Sigmoid colon (tissue), 7 donors: Measurements from ENCODE around the gene LCP2. TPM values are rescaled to one million over a fixed set of nuclear protein-coding genes. Genes with fewer than 3 reads are reported as not detected.
"Not testable (repeated sequence)": the region's sequence is repeated elsewhere in the genome, so short reads cannot be mapped to it uniquely, and the experiment has no call there.

ENCODE experiments used
- DNase-seq: peaks from one replicate; pipeline ENCODE4 v3.0.0-alpha.2; 2019
- H3K27ac ChIP-seq, 4 donors: fragments of 200-600 bp; sonication (generic); one replicate each; pipeline ENCODE4 v1.5.1; 2016 to 2019; ENCODE audit warnings: mild to moderate bottlenecking in 1 of 4
- H3K27me3 ChIP-seq, 3 donors: fragments of 200-600 bp; sonication (generic); one replicate each; pipeline ENCODE4 v1.5.1; 2019; ENCODE audit warnings: mild to moderate bottlenecking in 1 of 3
- H3K36me3 ChIP-seq, 4 donors: fragments of 200-600 bp; sonication (generic); one replicate each; pipeline ENCODE4 v1.5.1; 2016 to 2019
- H3K4me1 ChIP-seq, 4 donors: fragments of 200-600 bp; sonication (generic); one replicate each; pipeline ENCODE4 v1.5.1; 2017 to 2019
- H3K4me3 ChIP-seq, 4 donors: fragments of 200-600 bp; sonication (generic); one replicate each; pipeline ENCODE4 v1.5.1; 2017 to 2019; ENCODE audit warnings: mild to moderate bottlenecking in 2 of 4, moderate library complexity in 1 of 4
- H3K9me3 ChIP-seq, 4 donors: fragments of 200-600 bp in 3 of 4; sonication (generic) in 3 of 4; one replicate each; pipeline versions ENCODE4 v1.5.1 to v1.6.1; 2013 to 2019
- CTCF ChIP-seq, 4 experiments: fragments of 450-650 bp in 3 of 4; fragments of 200-600 bp in 1 of 4; IDR thresholded peaks; one replicate each; pipeline ENCODE4 v1.5.1; 2016 to 2019; ENCODE audit warnings: antibody characterized with exemption in 4 of 4, mild to moderate bottlenecking in 3 of 4, moderate library complexity in 2 of 4
- EP300 ChIP-seq, 4 donors: sonication (generic); formaldehyde crosslinking; IDR thresholded peaks; one replicate each; pipeline ENCODE4 v1.6.1; 2017; ENCODE audit warnings: antibody characterized with exemption in 4 of 4
- POLR2A ChIP-seq, 2 donors: fragments of 450-650 bp; IDR thresholded peaks; one replicate each; pipeline ENCODE4 v1.6.1; 2016; ENCODE audit warnings: antibody characterized with exemption in 2 of 2, mild to moderate bottlenecking in 2 of 2, moderate library complexity in 2 of 2
- POLR2AphosphoS5 ChIP-seq, 4 donors: sonication (generic); formaldehyde crosslinking; IDR thresholded peaks; one replicate each; pipeline ENCODE4 v1.6.1; 2017; ENCODE audit warnings: antibody characterized with exemption in 4 of 4
- WGBS, 2 donors: extraction: QIAGEN DNeasy Blood & Tissue Kit; methylation state at CpG; one replicate each; pipeline ENCODE4 v1.1.7; 2013; 5-methylcytosine and 5-hydroxymethylcytosine counted together
- intact Hi-C: fragments of 100-400 bp; cut with DNase I; formaldehyde crosslinking; loops from one replicate; pipeline ENCODE4 v1.15.1; 2023
- polyA plus RNA-seq, 3 donors: library from polyadenylated mRNA; stranded (reverse); fragments of 200-250 nt; gene quantifications; one replicate each; pipeline ENCODE4 v1.2.3, GENCODE V29; 2013
- total RNA-seq, 4 donors: library from RNA; depleted of rRNA; stranded (reverse); fragments of >200 nt; gene quantifications; one replicate each; pipeline ENCODE4 v1.1.0, GENCODE V29; 2016
- donor health status: healthy with polysubstance abuse.
- donor health status: Bipolar disorder and iron deficiency.
- donor health status: healthy.

Gene LCP2
- total and polyA plus RNA-seq, 7 donors = 5.4 to 22.3 (median 12.2) TPM

GRCh38 chr5:170249355-170249754 is 48.2 kb downstream of the LCP2 start:
- 67 to 77% methylated on average over 4 of the region's 4 CpGs for WGBS, 2 donors
- intact Hi-C loops = no loop called here
- Histone ChIP-seq H3K27ac (no peak overlapping the region), H3K9me3 (no peaks in the 10 kb centered on the region), H3K4me1 (no peaks in the 10 kb centered on the region), H3K4me3 (no peak overlapping the region), H3K36me3 (no peaks in the 10 kb centered on the region), H3K27me3 (no peaks in the 10 kb centered on the region)
- TF ChIP-seq POLR2AphosphoS5 (IDR thresholded peaks at IDR 0.05) (no peak), POLR2A (IDR thresholded peaks at IDR 0.05) (no peak)
- DNase-seq = no peak

- not testable (repeated sequence) for H3K9me3 ChIP-seq
These were observed 48.7 kb downstream of the LCP2 start for GRCh38 chr5:170248931-170249227.

GRCh38 chr5:170248172-170248930 is 49.2 kb downstream of the LCP2 start:
- Histone ChIP-seq H3K27ac (no peak overlapping the region), H3K27me3 (no peaks in the 10 kb centered on the region), H3K4me3 (no peak overlapping the region), H3K4me1 (no peaks in the 10 kb centered on the region), H3K36me3 (no peaks in the 10 kb centered on the region), H3K9me3 (no peaks in the 10 kb centered on the region)
- DNase-seq = no peak
- 59 to 65% methylated on average over 6 of the region's 6 CpGs for WGBS, 2 donors
- intact Hi-C loops = no loop called here
- TF ChIP-seq POLR2AphosphoS5 (IDR thresholded peaks at IDR 0.05) = no peak
- no peak for TF ChIP-seq CTCF (IDR thresholded peaks at IDR 0.05)
- TF ChIP-seq POLR2A (IDR thresholded peaks at IDR 0.05) = no peak
- no peak for TF ChIP-seq EP300 (IDR thresholded peaks at IDR 0.05)

More at GRCh38 chr5:170248931-170249227, 48.7 kb downstream of the LCP2 start:
- H3K4me1 ChIP-seq, H3K27ac ChIP-seq, H3K27me3 ChIP-seq, DNase-seq, intact Hi-C loops, H3K4me3 ChIP-seq, H3K36me3 ChIP-seq: not testable (repeated sequence)
- 78 to 93% methylated on average over 4 of the region's 4 CpGs for WGBS, 2 donors

GRCh38 chr5:170247363-170247762 is 50.2 kb downstream of the LCP2 start:
- Histone ChIP-seq H3K4me1 (no peaks in the 10 kb centered on the region), H3K27me3 (no peaks in the 10 kb centered on the region), H3K27ac (no peak overlapping the region), H3K4me3 (no peak overlapping the region), H3K9me3 (no peaks in the 10 kb centered on the region), H3K36me3 (no peaks in the 10 kb centered on the region)
- WGBS, 2 donors = 76 to 83% methylated on average over 2 of the region's 2 CpGs
- intact Hi-C loops = no loop called here
- TF ChIP-seq EP300 (IDR thresholded peaks at IDR 0.05) = no peak
- TF ChIP-seq POLR2A (IDR thresholded peaks at IDR 0.05) = no peak
- TF ChIP-seq CTCF (IDR thresholded peaks at IDR 0.05) = no peak
- TF ChIP-seq POLR2AphosphoS5 (IDR thresholded peaks at IDR 0.05) = no peak
- DNase-seq = no peak

- WGBS, 2 donors = 61 to 81% methylated on average over 4 of the region's 4 CpGs
- Histone ChIP-seq H3K9me3 (no peaks in the 10 kb centered on the region), H3K4me1 (no peaks in the 10 kb centered on the region), H3K36me3 (no peaks in the 10 kb centered on the region), H3K27me3 (no peaks in the 10 kb centered on the region), H3K27ac (no peak overlapping the region), H3K4me3 (no peak overlapping the region)
- intact Hi-C loops = no loop called here
- DNase-seq = no peak
- TF ChIP-seq CTCF (IDR thresholded peaks at IDR 0.05) = no peak
- TF ChIP-seq EP300 (IDR thresholded peaks at IDR 0.05) = no peak
- TF ChIP-seq POLR2A (IDR thresholded peaks at IDR 0.05) = no peak
- TF ChIP-seq POLR2AphosphoS5 (IDR thresholded peaks at IDR 0.05) = no peak
These were observed 51.3 kb downstream of the LCP2 start for GRCh38 chr5:170246126-170246870.

GRCh38 chr5:170245436-170245835 is 52.1 kb downstream of the LCP2 start:
- H3K27me3 ChIP-seq, H3K27ac ChIP-seq, intact Hi-C loops, DNase-seq, H3K36me3 ChIP-seq, H3K4me3 ChIP-seq, H3K4me1 ChIP-seq, H3K9me3 ChIP-seq: not testable (repeated sequence)
- WGBS, 2 donors = 89 to 95% methylated on average over 19 to 21 of the region's 23 CpGs
